HG03196 (cell line): ENCODE measurements around the gene PSD.

Source experiments
- ATAC-seq: cut with Tn5 transposase; IDR thresholded peaks from one replicate; pipeline ENCODE4 v1.9.1; 2021; ENCODE audit not compliant: unreplicated experiment

PSD gene

GRCh38 chr10:102393411-102394078 is 25.0 kb downstream of the PSD start:
- ATAC-seq = no peak

- no peak for ATAC-seq
These were observed 26.3 kb downstream of the PSD start for GRCh38 chr10:102392306-102392705.

DNA sequence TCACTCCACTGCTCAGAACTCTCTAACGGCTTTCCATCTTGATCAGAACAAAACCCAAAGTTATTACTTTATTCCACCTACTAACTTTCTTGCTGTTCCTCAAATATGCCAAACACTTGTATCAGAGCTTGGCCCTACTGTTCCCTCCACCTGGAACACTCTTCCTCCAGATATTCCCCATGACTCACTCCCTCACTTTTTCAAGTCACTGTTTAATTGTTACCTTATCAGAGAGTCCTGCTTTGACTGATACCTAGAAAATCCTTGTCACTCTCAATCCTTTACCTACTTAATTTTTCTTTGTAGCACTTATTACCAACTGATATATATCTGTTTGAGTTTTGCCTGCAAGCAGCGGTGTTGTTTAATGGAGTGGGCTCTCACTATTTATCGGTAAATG is 28.7 kb downstream of the PSD start:
- ATAC-seq = no peak

- no peak for ATAC-seq
These were observed 33.8 kb downstream of the PSD start for GRCh38 chr10:102384606-102385429.

DNA sequence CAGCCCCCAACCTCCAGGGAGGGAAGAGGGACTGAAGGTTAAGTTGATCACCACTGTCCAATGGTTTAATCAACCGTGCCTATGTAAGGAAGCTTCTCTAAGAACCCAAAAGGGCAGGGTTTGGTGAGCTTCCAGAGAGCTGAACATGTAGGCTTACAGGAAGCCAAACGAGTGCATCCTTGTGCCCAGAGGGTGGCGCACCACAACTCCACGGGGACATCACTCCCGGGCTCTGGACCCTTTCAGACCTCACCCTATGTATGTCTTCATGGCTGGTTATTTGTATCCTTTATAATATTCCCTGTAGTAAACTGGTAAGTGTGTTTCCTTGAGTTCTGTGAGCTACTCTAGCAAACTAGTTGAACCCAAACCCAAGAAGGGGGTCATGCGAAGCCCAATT is 34.5 kb downstream of the PSD start:
- no peak for ATAC-seq

DNA sequence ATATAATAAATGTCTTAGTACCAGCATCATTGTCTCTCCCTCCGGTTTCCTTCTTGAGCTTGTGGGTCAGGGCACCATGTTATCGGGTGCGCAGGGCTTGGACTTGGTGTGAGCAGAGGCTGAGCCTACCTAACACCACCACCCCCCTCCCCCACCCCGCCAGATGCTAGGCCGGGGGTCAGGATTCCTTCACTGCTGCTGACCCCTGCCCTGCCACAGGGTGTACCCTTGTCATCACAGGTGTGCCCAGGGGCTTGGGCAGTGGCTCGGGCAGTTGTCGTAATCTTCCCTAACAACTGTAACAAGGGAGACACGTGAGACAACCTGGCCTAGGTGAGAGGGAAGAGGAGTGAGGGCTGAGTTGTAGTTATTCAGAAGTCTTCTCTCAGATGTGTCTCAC is 35.7 kb downstream of the PSD start:
- no peak for ATAC-seq

- ATAC-seq = no peak
These were observed 36.6 kb downstream of the PSD start for GRCh38 chr10:102381983-102382382.

GRCh38 chr10:102379383-102379782 is 39.2 kb downstream of the PSD start:
- ATAC-seq = no peak

DNA sequence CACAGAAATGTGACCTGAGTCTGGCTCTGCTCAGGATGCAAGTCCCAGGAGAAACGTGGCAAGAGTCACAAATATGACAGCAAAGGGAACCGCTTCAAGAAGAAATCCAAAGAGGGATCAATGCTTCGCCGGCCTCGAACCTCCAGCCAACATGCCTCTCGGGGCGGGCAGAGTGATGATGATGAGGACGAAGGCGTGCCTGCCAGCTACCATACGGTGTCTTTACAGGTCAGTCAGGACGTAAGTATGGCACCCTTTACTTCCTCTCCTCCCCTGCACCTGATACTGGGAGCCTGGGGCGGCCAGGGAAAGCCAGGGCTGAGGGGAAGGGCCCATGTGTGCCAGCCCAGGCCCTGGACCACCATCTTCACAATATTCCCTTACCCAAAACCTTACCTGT is 41.7 kb downstream of the PSD start:
- no peak for ATAC-seq

- no peak for ATAC-seq
These were observed 42.7 kb downstream of the PSD start for GRCh38 chr10:102375867-102376266.

GRCh38 chr10:102375250-102375649 is 43.3 kb downstream of the PSD start:
- ATAC-seq = no peak

- ATAC-seq = no peak
These were observed 47.3 kb downstream of the PSD start for GRCh38 chr10:102371295-102371694.

DNA sequence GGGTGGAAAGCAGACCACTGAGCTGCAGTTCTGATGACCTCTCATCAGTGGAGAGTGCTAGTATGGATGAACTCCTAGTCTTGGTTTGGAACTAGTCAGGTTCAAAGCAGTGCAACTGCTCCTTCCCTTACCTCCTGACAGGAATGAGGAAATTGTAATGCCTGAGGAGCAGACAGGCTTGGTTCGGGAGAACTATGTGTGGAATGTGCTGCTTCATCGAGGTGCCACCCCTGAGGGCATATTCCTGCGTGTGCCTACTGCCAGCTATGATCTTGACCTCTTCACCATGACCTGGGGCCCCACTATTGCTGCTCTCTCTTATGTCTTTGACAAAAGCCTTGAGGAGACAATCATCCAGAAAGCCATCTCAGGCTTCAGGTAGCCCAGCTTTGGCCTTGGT is 50.5 kb downstream of the PSD start:
- no peak for ATAC-seq

DNA sequence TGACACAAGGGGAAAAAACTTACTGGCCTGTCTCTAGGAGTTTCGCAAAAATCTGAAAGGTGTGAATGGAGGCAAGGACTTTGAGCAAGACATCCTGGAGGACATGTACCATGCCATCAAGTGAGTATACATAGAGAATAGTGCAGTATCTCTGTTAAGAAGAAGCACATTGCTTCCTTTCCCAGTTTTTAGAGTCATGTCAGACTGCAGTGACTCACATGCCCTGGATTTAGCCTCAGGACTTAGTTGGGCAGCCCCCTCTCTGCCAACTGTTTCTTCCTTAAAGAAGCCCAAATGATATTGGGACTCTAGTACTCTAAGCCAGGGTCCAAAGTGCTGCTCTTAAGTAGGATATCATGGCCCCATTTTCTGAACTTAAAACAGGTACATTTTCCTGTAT is 51.1 kb downstream of the PSD start:
- ATAC-seq = no peak

- no peak for ATAC-seq
These were observed 59.7 kb downstream of the PSD start for GRCh38 chr10:102358712-102359382.

DNA sequence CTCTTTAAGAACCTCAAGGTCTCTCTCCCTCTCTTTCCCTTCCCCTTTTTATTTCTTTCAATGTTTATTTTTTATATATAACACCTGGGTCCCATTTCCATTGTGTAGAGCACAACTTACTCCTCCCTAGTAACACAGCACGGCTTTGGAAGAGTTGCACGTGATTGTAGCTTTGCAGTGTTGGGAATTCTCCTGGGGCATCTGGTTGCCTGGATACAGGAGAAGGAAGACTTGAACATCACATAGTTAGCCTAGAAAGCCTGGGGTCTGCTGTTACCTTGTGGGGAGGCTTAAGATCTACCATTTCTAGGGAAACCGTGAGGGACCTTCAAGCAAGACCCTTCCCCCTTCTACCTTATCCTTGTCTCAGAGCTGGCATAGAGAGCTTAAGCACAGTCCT is 64.1 kb downstream of the PSD start:
- no peak for ATAC-seq
